Mammary epithelial cell (primary cell): Measurements from ENCODE around the gene UHRF2.

Experiments used
- EZH2 ChIP-seq: IDR thresholded peaks from 2 replicates; pipeline ENCODE4 v1.6.1; 2012; ENCODE audit warnings: low read length, inconsistent platforms, borderline replicate concordance
- TF ChIP-seq, protein P1 (sequence below), 2 donors: IDR thresholded peaks in 1 of 2; conservative IDR thresholded peaks in 1 of 2; 2 replicates each; pipeline ENCODE4 v1.5.1; 2011 to 2012; ENCODE audit warnings: inconsistent platforms in 2 of 2, low read length in 2 of 2, mild to moderate bottlenecking in 2 of 2, control low read depth in 1 of 2, low read depth in 1 of 2; ENCODE audit not compliant: insufficient read depth in 1 of 2; ENCODE audit errors: extremely low read depth in 1 of 2

DNA sequence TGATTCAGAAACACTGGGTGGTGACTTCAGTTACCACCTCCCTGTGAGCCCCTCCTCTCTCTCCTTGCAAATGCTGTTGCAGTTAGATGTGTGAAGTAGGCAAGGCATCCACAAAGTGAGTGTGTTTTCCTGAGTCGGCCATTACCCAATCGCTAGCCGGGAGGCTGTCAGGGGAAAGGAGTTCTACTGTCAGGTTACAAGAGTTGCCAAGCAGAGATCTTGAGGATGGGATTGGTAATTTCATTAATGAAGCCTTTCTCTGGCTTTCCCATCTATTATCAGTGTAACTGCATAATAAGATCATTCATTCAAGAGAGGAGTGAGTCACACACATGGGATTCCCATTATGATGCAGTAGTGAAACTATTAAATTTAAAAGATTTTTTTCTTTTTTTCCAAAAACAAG, 125.7 kb downstream of the UHRF2 start:
- TF ChIP-seq, protein P1, sequence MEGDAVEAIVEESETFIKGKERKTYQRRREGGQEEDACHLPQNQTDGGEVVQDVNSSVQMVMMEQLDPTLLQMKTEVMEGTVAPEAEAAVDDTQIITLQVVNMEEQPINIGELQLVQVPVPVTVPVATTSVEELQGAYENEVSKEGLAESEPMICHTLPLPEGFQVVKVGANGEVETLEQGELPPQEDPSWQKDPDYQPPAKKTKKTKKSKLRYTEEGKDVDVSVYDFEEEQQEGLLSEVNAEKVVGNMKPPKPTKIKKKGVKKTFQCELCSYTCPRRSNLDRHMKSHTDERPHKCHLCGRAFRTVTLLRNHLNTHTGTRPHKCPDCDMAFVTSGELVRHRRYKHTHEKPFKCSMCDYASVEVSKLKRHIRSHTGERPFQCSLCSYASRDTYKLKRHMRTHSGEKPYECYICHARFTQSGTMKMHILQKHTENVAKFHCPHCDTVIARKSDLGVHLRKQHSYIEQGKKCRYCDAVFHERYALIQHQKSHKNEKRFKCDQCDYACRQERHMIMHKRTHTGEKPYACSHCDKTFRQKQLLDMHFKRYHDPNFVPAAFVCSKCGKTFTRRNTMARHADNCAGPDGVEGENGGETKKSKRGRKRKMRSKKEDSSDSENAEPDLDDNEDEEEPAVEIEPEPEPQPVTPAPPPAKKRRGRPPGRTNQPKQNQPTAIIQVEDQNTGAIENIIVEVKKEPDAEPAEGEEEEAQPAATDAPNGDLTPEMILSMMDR (conservative IDR thresholded peaks at IDR 0.05 in 1 of 2, IDR thresholded peaks at IDR 0.05 in 1 of 2; ENCODE audit: extremely low read depth in 1 of 2, insufficient read depth in 1 of 2, low read depth in 1 of 2, low read length in 2 of 2), result no peak
- no peak for TF ChIP-seq EZH2
